HepG2 (cell line): ENCODE measurements around the gene GPR17. TPM values are rescaled to one million over a fixed set of nuclear protein-coding genes. Genes with fewer than 3 reads are reported as not detected.

Experiments
- ATAC-seq: fragments of 200-7000 bp; cut with Tn5 transposase; 3 replicates; pipeline ENCODE4 v1.9.1; 2020; ENCODE audit warnings: mild to moderate bottlenecking, moderate library complexity
- BruUV-seq: library from RNA; stranded (reverse); fragments of 400-500 nt; replicated peaks from 2 replicates; lab custom pipeline; 2021; lab: Mats Ljungman, UMichigan
- CTCF ChIA-PET: fragments of 300-600 bp; formaldehyde crosslinking; extraction: SDS; loops from one replicate; lab custom pipeline; 2021; ENCODE audit warnings: low total read pairs, inconsistent platforms, low intra/inter-chr PET ratio; lab: Yijun Ruan, JAX
- POLR2A ChIA-PET: fragments of 350-600 bp; sonication (Branson Sonifier 250); formaldehyde crosslinking; loops from one replicate; lab custom pipeline; 2020; ENCODE audit warnings: antibody characterized with exemption, inconsistent platforms; lab: Yijun Ruan, JAX
- DNase-seq: peaks from one replicate; pipeline ENCODE4 v3.0.0-alpha.2; 2015; ENCODE audit warnings: low spot score
- FAIRE-seq: peaks from 3 replicates; lab custom pipeline; 2011; peaks lifted over from hg19 to GRCh38; lab: Jason Lieb, UNC
- H2AFZ ChIP-seq: one replicate; pipeline ENCODE4 v1.6.1; 2011; ENCODE audit warnings: low read length, inconsistent platforms
- H3K27ac ChIP-seq: fragments of 300-600 bp; 3 replicates; pipeline ENCODE4 v1.8.0; 2011; ENCODE audit warnings: mixed run types, mild to moderate bottlenecking, mixed read lengths, low read length, inconsistent platforms; ENCODE audit not compliant: insufficient read depth; ENCODE audit errors: extremely low read length
- H3K27me3 ChIP-seq, 2 experiments: fragments of 200-600 bp in 1 of 2; 2 replicates in 1 of 2; 3 replicates in 1 of 2; pipeline versions ENCODE4 v1.6.0 to v1.8.0; 2011; ENCODE audit warnings: low read length in 2 of 2, mild to moderate bottlenecking in 2 of 2, moderate library complexity in 2 of 2, inconsistent platforms in 1 of 2; ENCODE audit not compliant: insufficient read depth in 2 of 2, control insufficient read depth in 1 of 2
- H3K36me3 ChIP-seq, 2 experiments: fragments of 200-600 bp in 1 of 2; replicated peaks in 1 of 2; 2 replicates in 1 of 2; 3 replicates in 1 of 2; pipeline versions ENCODE4 v1.5.1 to v1.8.0; 2011; ENCODE audit warnings: low read length in 2 of 2, inconsistent platforms in 1 of 2; ENCODE audit not compliant: insufficient read depth in 2 of 2, control insufficient read depth in 1 of 2
- H3K4me1 ChIP-seq: 2 replicates; pipeline ENCODE4 v1.5.1; 2012; ENCODE audit warnings: low read length, inconsistent platforms; ENCODE audit not compliant: insufficient read depth
- H3K4me2 ChIP-seq: 2 replicates; pipeline ENCODE4 v1.6.0; 2011; ENCODE audit warnings: low read depth, low read length, inconsistent platforms
- H3K4me3 ChIP-seq, 3 experiments: fragments of 200-600 bp in 1 of 3; sonication (generic), shearing (Covaris generic) in 1 of 3; replicated peaks in 1 of 3; 2 replicates each; pipeline ENCODE4 v1.5.1; 2011 to 2016; ENCODE audit warnings: low read length in 3 of 3, inconsistent platforms in 2 of 3, low read depth in 2 of 3, mild to moderate bottlenecking in 2 of 3, control low read depth in 1 of 3, mixed read lengths in 1 of 3; ENCODE audit not compliant: insufficient read depth in 1 of 3
- H3K79me2 ChIP-seq: one replicate; pipeline ENCODE4 v1.6.1; 2011; ENCODE audit warnings: low read length, inconsistent platforms; ENCODE audit not compliant: insufficient read depth
- H3K9ac ChIP-seq: 2 replicates; pipeline ENCODE4 v1.6.0; 2011; ENCODE audit warnings: mild to moderate bottlenecking, low read depth, low read length, inconsistent platforms; ENCODE audit not compliant: insufficient read depth
- H3K9me3 ChIP-seq: 2 replicates; pipeline ENCODE4 v1.5.1; 2012; ENCODE audit warnings: mild to moderate bottlenecking, low read length
- H4K20me1 ChIP-seq: 2 replicates; pipeline ENCODE4 v1.6.0; 2011; ENCODE audit warnings: inconsistent platforms, mild to moderate bottlenecking, low read length, moderate library complexity; ENCODE audit not compliant: insufficient read depth
- FOXP1 ChIP-seq, 2 experiments: fragments of 450-650 bp in 1 of 2; IDR thresholded peaks; 2 replicates each; pipeline ENCODE4 v1.6.1; 2017 to 2018; ENCODE audit warnings: antibody characterized with exemption in 1 of 2
- POGZ ChIP-seq: sonication (generic); formaldehyde crosslinking; IDR thresholded peaks from 2 replicates; pipeline ENCODE4 v1.4.0; 2020; ENCODE audit warnings: mild to moderate bottlenecking, missing genetic modification reagents
- POLR2AphosphoS5 ChIP-seq: IDR thresholded peaks from 2 replicates; pipeline ENCODE4 v1.6.1; 2012; ENCODE audit warnings: low read depth, low read length
- PTBP1 ChIP-seq: fragments of 200-400 bp; formaldehyde crosslinking; IDR thresholded peaks from 2 replicates; pipeline ENCODE4 v1.6.1; 2018; ENCODE audit warnings: low read length, low read depth; ENCODE audit not compliant: poor library complexity, severe bottlenecking
- SIN3A ChIP-seq: IDR thresholded peaks from 2 replicates; pipeline ENCODE4 v1.6.1; 2011; ENCODE audit warnings: low read depth, mild to moderate bottlenecking, control low read depth, low read length, borderline replicate concordance
- SMAD9 ChIP-seq: sonication (generic); formaldehyde crosslinking; IDR thresholded peaks from 2 replicates; pipeline ENCODE4 v1.5.1; 2020; ENCODE audit warnings: mild to moderate bottlenecking, missing genetic modification reagents
- ZBTB1 ChIP-seq: sonication (generic); formaldehyde crosslinking; IDR thresholded peaks from 2 replicates; pipeline ENCODE4 v1.4.0; 2020; ENCODE audit warnings: missing genetic modification reagents, borderline replicate concordance
- ZNF24 ChIP-seq: fragments of 450-650 bp; IDR thresholded peaks from 2 replicates; pipeline ENCODE4 v1.6.1; 2017; ENCODE audit warnings: antibody characterized with exemption, mild to moderate bottlenecking
- ZNF441 ChIP-seq: sonication (generic); formaldehyde crosslinking; IDR thresholded peaks from 2 replicates; pipeline ENCODE4 v1.7.0; 2021; ENCODE audit warnings: missing genetic modification reagents, borderline replicate concordance
- ZNF724P ChIP-seq: sonication (generic); formaldehyde crosslinking; IDR thresholded peaks from 2 replicates; pipeline ENCODE4 v1.8.0; 2022; ENCODE audit warnings: missing genetic modification reagents, borderline replicate concordance
- ZNF780A ChIP-seq: sonication (generic); formaldehyde crosslinking; IDR thresholded peaks from 2 replicates; pipeline ENCODE4 v1.8.0; 2022; ENCODE audit warnings: mild to moderate bottlenecking, missing genetic modification reagents, moderate library complexity
- ZNF850 ChIP-seq: sonication (generic); formaldehyde crosslinking; conservative IDR thresholded peaks from 2 replicates; pipeline ENCODE4 v1.9.0; 2021; ENCODE audit warnings: mild to moderate bottlenecking, missing genetic modification reagents
- WGBS: methylation state at CpG from one replicate; pipeline ENCODE4 v1.1.6; 2017; ENCODE audit warnings: low lambda C conversion rate; 5-methylcytosine and 5-hydroxymethylcytosine counted together
- in situ Hi-C: cut with HindIII; loops from 2 replicates; pipeline ENCODE4 v1.10.0; 2017; ENCODE audit warnings: low pct_unique_long_range_greater_than_20kb; ENCODE audit not compliant: extremely low pct_ligation_motif_present
- intact Hi-C: fragments of 100-400 bp; cut with micrococcal nuclease; formaldehyde crosslinking; loops from one replicate; pipeline ENCODE4 v1.10.0; 2022; ENCODE audit not compliant: unreplicated experiment
- polyA plus RNA-seq, 8 experiments: library from polyadenylated mRNA; depleted of rRNA in 3 of 8; stranded (reverse) in 7 of 8; unstranded in 1 of 8; fragments of >200 nt; fragmentation: Illumina TruSeq in 4 of 8; extraction: Trizol in 4 of 8; gene quantifications; 2 replicates each; pipeline versions ENCODE4 v1.2.1 to v1.2.3, GENCODE V29; 2011 to 2016; ENCODE audit warnings: low read depth in 4 of 8, missing spikeins in 1 of 8, mixed read lengths in 1 of 8; ENCODE audit not compliant: insufficient read depth in 1 of 8
- total RNA-seq, 5 experiments: library from RNA; depleted of rRNA; stranded (reverse); fragments of >200 nt; fragmentation: Illumina TruSeq; extraction: Trizol; gene quantifications; 2 replicates each; pipeline ENCODE4 v1.2.3, GENCODE V29; 2016; ENCODE audit warnings: low read depth in 1 of 5
- TF ChIP-seq, protein P1 (sequence below), 2 experiments: IDR thresholded peaks; 2 replicates each; pipeline ENCODE4 v1.6.1; 2011 to 2012; ENCODE audit warnings: low read length in 2 of 2, borderline replicate concordance in 1 of 2, low read depth in 1 of 2, mild to moderate bottlenecking in 1 of 2, moderate library complexity in 1 of 2

The GPR17 gene
- total and polyA plus RNA-seq, 2 of the 13 experiments (the other 11 are each of a cell fraction or from before 2014, with no cell fraction given): not detected

DNA sequence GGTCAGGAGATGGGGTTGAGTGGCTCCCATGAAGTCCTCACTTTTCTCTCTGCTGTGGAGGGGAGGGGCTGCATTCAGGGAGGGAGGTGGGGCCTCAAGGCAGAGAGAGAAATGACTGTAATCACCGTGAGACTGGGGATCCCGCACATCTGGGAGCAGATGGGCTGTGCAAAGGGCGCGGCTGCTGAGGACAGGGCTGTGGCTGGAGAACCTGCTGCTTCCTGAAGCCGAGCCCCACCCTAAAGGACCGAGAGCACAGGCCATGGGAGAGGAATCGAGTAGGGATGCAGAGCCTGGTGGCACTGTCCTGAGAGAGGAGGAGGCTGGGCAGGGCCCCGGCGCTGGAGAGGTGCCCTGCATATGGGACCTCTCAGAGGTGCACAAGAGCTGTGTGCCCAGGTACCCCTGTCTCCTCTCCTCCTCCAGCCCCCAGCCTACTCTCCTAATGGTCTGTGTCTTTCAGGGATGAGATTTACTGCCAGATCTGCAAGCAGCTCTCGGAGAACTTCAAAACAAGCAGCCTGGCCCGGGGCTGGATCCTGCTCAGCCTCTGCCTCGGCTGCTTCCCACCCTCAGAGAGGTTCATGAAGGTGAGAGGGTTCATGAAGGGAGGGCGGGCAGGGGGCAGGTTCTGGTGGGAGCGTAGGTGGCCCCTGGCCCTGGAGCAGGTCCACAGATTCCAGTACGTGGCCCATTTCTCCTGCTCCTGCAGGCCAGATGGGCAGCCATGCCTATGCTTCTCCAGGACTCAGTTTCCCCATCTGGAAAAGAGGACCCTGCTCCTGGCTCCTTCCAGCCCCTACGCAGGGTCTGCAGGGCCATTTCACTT lies 25.9 kb upstream of the GPR17 start:
- TF ChIP-seq POLR2AphosphoS5: no peak
- TF ChIP-seq ZNF724P (CRISPR knock-in tag): no peak
- TF ChIP-seq SMAD9 (CRISPR knock-in tag): no peak
- TF ChIP-seq ZNF441 (CRISPR knock-in tag): no peak
- no peak for TF ChIP-seq ZBTB1 (CRISPR knock-in tag)
- TF ChIP-seq ZNF850 (CRISPR knock-in tag): no peak
- TF ChIP-seq FOXP1 (IDR thresholded peaks at IDR 0.05): no peak
- no peak for TF ChIP-seq FOXP1 (CRISPR knock-in tag; IDR thresholded peaks at IDR 0.05)
- no peak for TF ChIP-seq ZNF780A (CRISPR knock-in tag)
- no peak for TF ChIP-seq POGZ
- TF ChIP-seq, protein P1, sequence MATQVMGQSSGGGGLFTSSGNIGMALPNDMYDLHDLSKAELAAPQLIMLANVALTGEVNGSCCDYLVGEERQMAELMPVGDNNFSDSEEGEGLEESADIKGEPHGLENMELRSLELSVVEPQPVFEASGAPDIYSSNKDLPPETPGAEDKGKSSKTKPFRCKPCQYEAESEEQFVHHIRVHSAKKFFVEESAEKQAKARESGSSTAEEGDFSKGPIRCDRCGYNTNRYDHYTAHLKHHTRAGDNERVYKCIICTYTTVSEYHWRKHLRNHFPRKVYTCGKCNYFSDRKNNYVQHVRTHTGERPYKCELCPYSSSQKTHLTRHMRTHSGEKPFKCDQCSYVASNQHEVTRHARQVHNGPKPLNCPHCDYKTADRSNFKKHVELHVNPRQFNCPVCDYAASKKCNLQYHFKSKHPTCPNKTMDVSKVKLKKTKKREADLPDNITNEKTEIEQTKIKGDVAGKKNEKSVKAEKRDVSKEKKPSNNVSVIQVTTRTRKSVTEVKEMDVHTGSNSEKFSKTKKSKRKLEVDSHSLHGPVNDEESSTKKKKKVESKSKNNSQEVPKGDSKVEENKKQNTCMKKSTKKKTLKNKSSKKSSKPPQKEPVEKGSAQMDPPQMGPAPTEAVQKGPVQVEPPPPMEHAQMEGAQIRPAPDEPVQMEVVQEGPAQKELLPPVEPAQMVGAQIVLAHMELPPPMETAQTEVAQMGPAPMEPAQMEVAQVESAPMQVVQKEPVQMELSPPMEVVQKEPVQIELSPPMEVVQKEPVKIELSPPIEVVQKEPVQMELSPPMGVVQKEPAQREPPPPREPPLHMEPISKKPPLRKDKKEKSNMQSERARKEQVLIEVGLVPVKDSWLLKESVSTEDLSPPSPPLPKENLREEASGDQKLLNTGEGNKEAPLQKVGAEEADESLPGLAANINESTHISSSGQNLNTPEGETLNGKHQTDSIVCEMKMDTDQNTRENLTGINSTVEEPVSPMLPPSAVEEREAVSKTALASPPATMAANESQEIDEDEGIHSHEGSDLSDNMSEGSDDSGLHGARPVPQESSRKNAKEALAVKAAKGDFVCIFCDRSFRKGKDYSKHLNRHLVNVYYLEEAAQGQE (IDR thresholded peaks at IDR 0.05; ENCODE audit: borderline replicate concordance in 1 of 2, low read depth in 1 of 2, low read length in 2 of 2): no peak
- TF ChIP-seq PTBP1: no peak
- no peak for TF ChIP-seq SIN3A
- no peak for TF ChIP-seq ZNF24
- TF ChIP-seq, all 625 proteins: peak for 0
- FAIRE-seq: no peak
- intact Hi-C loops (no loop called here), in situ Hi-C loops (no loop called here)
- WGBS: 18% methylated on average over 11 of the region's 16 CpGs
- no peak overlapping the region for H3K4me3 ChIP-seq
- no peaks in the 10 kb centered on the region for H4K20me1 ChIP-seq
- ChIA-PET CTCF (no interaction called here), POLR2A (no interaction called here)
- ATAC-seq: peak; percentile 13
- H3K9ac ChIP-seq: no peak overlapping the region
- H3K9me3 ChIP-seq: no peaks in the 10 kb centered on the region
- no peak for DNase-seq
- no peak overlapping the region for H2AFZ ChIP-seq
- no peaks in the 10 kb centered on the region for H3K36me3 ChIP-seq
- peaks cover 15 to 81% of the 10 kb centered on the region in 2 experiments; a peak in 4 of 5 replicates for H3K27me3 ChIP-seq
- H3K27ac ChIP-seq: no peak overlapping the region
- BruUV-seq: no TSS peak
- H3K4me1 ChIP-seq: no peaks in the 10 kb centered on the region
- no peak overlapping the region for H3K4me2 ChIP-seq
- no peaks in the 10 kb centered on the region for H3K79me2 ChIP-seq
